Prostate gland (tissue), 2 donors: ENCODE data around the gene ASB7.

Experiments used
- CTCF ChIP-seq, 4 experiments: fragments of 200-600 bp in 2 of 4; fragments of 450-650 bp in 2 of 4; sonication (generic) in 2 of 4; IDR thresholded peaks; 1 replicate in 3 of 4; 2 replicates in 1 of 4; pipeline ENCODE4 v1.5.1; 2016 to 2019; ENCODE audit warnings: antibody characterized with exemption in 4 of 4, mild to moderate bottlenecking in 2 of 4, moderate library complexity in 2 of 4
- POLR2A ChIP-seq: fragments of 450-650 bp; IDR thresholded peaks from one replicate; pipeline ENCODE4 v1.6.1; 2016; ENCODE audit warnings: antibody characterized with exemption, mild to moderate bottlenecking
- POLR2AphosphoS5 ChIP-seq: sonication (generic); formaldehyde crosslinking; IDR thresholded peaks from one replicate; pipeline ENCODE4 v1.6.1; 2017; ENCODE audit warnings: antibody characterized with exemption

DNA sequence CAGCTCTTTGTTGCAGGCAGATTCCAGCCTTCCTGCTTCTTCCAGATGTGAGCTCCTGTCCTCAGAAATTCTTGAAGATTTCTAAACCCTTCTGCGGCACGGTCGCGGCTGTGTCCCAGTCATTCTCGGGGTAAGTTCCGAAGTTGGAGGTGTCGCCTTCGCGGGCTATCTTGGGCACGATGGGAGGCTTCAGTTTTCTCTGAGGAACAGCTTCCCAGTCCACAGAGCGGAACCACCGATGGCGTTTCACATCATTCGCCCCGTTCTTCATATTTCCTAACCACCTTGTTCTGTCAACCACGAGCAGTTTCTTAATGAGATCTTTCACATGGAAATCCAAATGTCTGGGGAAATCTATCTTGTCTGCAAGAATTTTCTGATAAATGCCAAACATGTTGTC, 48.9 kb upstream of the ASB7 start:
- TF ChIP-seq CTCF (IDR thresholded peaks at IDR 0.05) (no peak), POLR2A (no peak), POLR2AphosphoS5 (no peak)
